ENCODE data around the gene GKN1.
A peak's percentile ranks its signal among the peaks of the same experiment; 100 is the strongest.

Gene GKN1, protein sequence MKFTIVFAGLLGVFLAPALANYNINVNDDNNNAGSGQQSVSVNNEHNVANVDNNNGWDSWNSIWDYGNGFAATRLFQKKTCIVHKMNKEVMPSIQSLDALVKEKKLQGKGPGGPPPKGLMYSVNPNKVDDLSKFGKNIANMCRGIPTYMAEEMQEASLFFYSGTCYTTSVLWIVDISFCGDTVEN

DNA sequence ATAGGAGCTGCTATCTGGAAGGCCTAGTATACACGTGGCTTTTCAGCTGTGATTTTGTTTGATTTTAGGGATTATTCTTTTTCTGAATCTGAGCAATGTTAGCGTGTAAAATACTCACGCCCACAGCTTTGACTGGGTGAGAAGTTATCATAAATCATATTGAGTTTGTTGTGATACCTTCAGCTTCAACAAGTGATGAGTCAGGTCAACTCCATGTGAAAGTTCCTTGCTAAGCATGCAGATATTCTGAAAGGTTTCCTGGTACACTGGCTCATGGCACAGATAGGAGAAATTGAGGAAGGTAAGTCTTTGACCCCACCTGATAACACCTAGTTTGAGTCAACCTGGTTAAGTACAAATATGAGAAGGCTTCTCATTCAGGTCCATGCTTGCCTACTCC, at the start of gene GKN1:
TSS of gene GKN1 (plus strand) at position 386 of the 400 bp plus-strand sequence. CDS start 42 bp downstream, outside the sequence.
- Mint-ChIP-seq H3K4me3 (no peak within 1 kb of the TSS), H3K4me1 (ENCODE audit: low read depth) (no peaks in the 10 kb centered on the region), H3K27ac (no peak within 1 kb of the TSS)

GRCh38 chr2:68925295-68925896, 49.0 kb upstream of the GKN1 start:
- no peaks in the 10 kb centered on the region for H3K9me3 Mint-ChIP-seq

More for the DNA sequence above, at the start of gene GKN1:
- H3K36me3 Mint-ChIP-seq (ENCODE audit: low read depth): no peaks in the 10 kb centered on the region
- H3K9me3 Mint-ChIP-seq: no peaks in the 10 kb centered on the region
- peaks cover 8% of the 10 kb centered on the region for H3K27me3 Mint-ChIP-seq
- intact Hi-C loops (cut with micrococcal nuclease): no loop called here

DNA sequence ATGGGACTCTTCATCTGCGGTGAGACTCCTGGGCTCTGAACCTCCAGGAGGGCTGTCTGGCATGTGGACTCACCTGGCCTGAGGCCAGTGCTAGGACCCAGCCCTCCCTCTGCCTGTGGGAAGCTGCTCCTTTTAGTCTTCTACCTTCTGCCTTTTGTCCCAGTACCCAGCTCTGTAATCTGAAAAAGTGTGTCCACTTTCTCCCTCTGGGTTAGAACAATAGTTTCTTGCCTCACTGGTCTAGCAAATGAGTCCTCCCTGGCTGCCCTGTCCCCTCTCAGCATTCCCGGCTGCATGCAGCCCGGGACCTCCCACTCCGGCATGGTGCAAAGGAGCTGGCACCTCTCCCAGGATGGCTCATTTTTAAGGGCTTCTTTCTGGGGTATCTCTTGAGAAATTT, 47.6 kb upstream of the GKN1 start:
- Mint-ChIP-seq H3K27me3 (peaks cover 8% of the 10 kb centered on the region), H3K27ac (no peak overlapping the region), H3K4me3 (no peak overlapping the region), H3K9me3 (peaks cover 5% of the 10 kb centered on the region), H3K4me1 (ENCODE audit: low read depth) (no peaks in the 10 kb centered on the region), H3K36me3 (ENCODE audit: low read depth) (no peaks in the 10 kb centered on the region)
- intact Hi-C loops (cut with micrococcal nuclease): loop anchor here (5.0 kb wide), 3 partner anchors 174 to 464 kb away; no protein-coding TSS in a partner anchor

More at GRCh38 chr2:68925295-68925896, 49.0 kb upstream of the GKN1 start:
- Mint-ChIP-seq H3K36me3 (ENCODE audit: low read depth) (no peaks in the 10 kb centered on the region), H3K27me3 (peaks cover 8% of the 10 kb centered on the region), H3K4me1 (ENCODE audit: low read depth) (peaks cover 3% of the 10 kb centered on the region), H3K4me3 (no peak overlapping the region), H3K27ac (no peak overlapping the region)
- intact Hi-C loops (cut with micrococcal nuclease): loop anchor here (1.0 to 5.0 kb wide), 4 partner anchors 173 to 463 kb away; no protein-coding TSS in a partner anchor

GRCh38 chr2:68931149-68931711, 43.2 kb upstream of the GKN1 start:
- intact Hi-C loops (cut with micrococcal nuclease): no loop called here
- H3K27ac Mint-ChIP-seq: no peak overlapping the region
- peaks cover 10% of the 10 kb centered on the region for H3K27me3 Mint-ChIP-seq
- H3K9me3 Mint-ChIP-seq: peaks cover 5% of the 10 kb centered on the region
- H3K4me1 Mint-ChIP-seq (ENCODE audit: low read depth): peaks cover 4% of the 10 kb centered on the region
- H3K4me3 Mint-ChIP-seq: no peak overlapping the region
- no peaks in the 10 kb centered on the region for H3K36me3 Mint-ChIP-seq (ENCODE audit: low read depth)

GRCh38 chr2:68931799-68932198, 42.6 kb upstream of the GKN1 start:
- peaks cover 7% of the 10 kb centered on the region for H3K27me3 Mint-ChIP-seq

DNA sequence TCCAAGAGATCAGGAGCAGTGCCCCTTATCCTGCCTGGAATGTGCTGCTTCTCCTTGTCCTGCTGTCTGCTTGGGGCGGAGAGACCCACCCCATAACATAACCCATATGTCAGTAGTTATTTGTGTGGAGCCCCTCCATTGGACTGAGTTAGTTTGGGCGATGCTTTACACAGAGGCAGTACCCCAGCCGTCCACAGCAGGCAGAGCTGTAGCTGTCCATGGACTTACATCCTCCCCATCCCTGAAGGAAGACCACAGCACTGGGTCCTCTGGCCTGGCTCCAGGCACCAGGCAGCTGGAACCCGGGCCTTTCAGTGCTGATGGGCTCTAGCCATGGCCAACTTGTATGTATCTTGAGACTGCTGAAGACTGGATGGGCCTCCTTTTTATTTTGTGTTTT, 42.0 kb upstream of the GKN1 start:
- no peak overlapping the region for H3K4me3 Mint-ChIP-seq
- no peaks in the 10 kb centered on the region for H3K36me3 Mint-ChIP-seq (ENCODE audit: low read depth)
- peaks cover 5% of the 10 kb centered on the region for H3K9me3 Mint-ChIP-seq
- no peak overlapping the region for H3K27ac Mint-ChIP-seq
- peaks cover 5% of the 10 kb centered on the region for H3K27me3 Mint-ChIP-seq
- intact Hi-C loops (cut with micrococcal nuclease): no loop called here
- peaks cover 5% of the 10 kb centered on the region for H3K4me1 Mint-ChIP-seq (ENCODE audit: low read depth)

More at GRCh38 chr2:68931799-68932198, 42.6 kb upstream of the GKN1 start:
- Mint-ChIP-seq H3K36me3 (ENCODE audit: low read depth) (no peaks in the 10 kb centered on the region), H3K4me3 (no peak overlapping the region), H3K9me3 (peaks cover 5% of the 10 kb centered on the region), H3K4me1 (ENCODE audit: low read depth) (peaks cover 5% of the 10 kb centered on the region), H3K27ac (no peak overlapping the region)
- intact Hi-C loops (cut with micrococcal nuclease): no loop called here

- Mint-ChIP-seq H3K36me3 (ENCODE audit: low read depth) (no peaks in the 10 kb centered on the region), H3K27me3 (peaks cover 4% of the 10 kb centered on the region), H3K4me1 (ENCODE audit: low read depth) (peaks cover 5% of the 10 kb centered on the region), H3K9me3 (peaks cover 5% of the 10 kb centered on the region), H3K4me3 (no peak overlapping the region), H3K27ac (no peak overlapping the region)
- intact Hi-C loops (cut with micrococcal nuclease): no loop called here
Measured at GRCh38 chr2:68934021-68934420, 40.4 kb upstream of the GKN1 start.

GRCh38 chr2:68935471-68935870, 39.0 kb upstream of the GKN1 start:
- no peak overlapping the region for H3K27ac Mint-ChIP-seq

GRCh38 chr2:68936427-68936826, 38.0 kb upstream of the GKN1 start:
- H3K36me3 Mint-ChIP-seq (ENCODE audit: low read depth): no peaks in the 10 kb centered on the region
- no peak overlapping the region for H3K27ac Mint-ChIP-seq
- no peak overlapping the region for H3K4me3 Mint-ChIP-seq
- H3K27me3 Mint-ChIP-seq: peaks cover 7% of the 10 kb centered on the region
- intact Hi-C loops (cut with micrococcal nuclease): no loop called here
- no peaks in the 10 kb centered on the region for H3K9me3 Mint-ChIP-seq
- H3K4me1 Mint-ChIP-seq (ENCODE audit: low read depth): peaks cover 5% of the 10 kb centered on the region

More at GRCh38 chr2:68935471-68935870, 39.0 kb upstream of the GKN1 start:
- Mint-ChIP-seq H3K4me3 (no peak overlapping the region), H3K36me3 (ENCODE audit: low read depth) (no peaks in the 10 kb centered on the region), H3K27me3 (peaks cover 5% of the 10 kb centered on the region), H3K9me3 (peaks cover 5% of the 10 kb centered on the region), H3K4me1 (ENCODE audit: low read depth) (peaks cover 5% of the 10 kb centered on the region)
- intact Hi-C loops (cut with micrococcal nuclease): no loop called here

- Mint-ChIP-seq H3K9me3 (no peaks in the 10 kb centered on the region), H3K4me1 (ENCODE audit: low read depth) (peaks cover 5% of the 10 kb centered on the region), H3K36me3 (ENCODE audit: low read depth) (no peaks in the 10 kb centered on the region), H3K4me3 (no peak overlapping the region), H3K27me3 (peaks cover 7% of the 10 kb centered on the region), H3K27ac (peak overlapping the region; percentile 5)
- intact Hi-C loops (cut with micrococcal nuclease): no loop called here
Measured at GRCh38 chr2:68936889-68937288, 37.5 kb upstream of the GKN1 start.

GRCh38 chr2:68937346-68938055, 36.9 kb upstream of the GKN1 start:
- H3K36me3 Mint-ChIP-seq (ENCODE audit: low read depth): no peaks in the 10 kb centered on the region
- peak overlapping the region; percentile 5 for H3K27ac Mint-ChIP-seq
- H3K9me3 Mint-ChIP-seq: no peaks in the 10 kb centered on the region
- H3K4me3 Mint-ChIP-seq: no peak overlapping the region
- peaks cover 5% of the 10 kb centered on the region for H3K4me1 Mint-ChIP-seq (ENCODE audit: low read depth)
- peaks cover 7% of the 10 kb centered on the region for H3K27me3 Mint-ChIP-seq
- intact Hi-C loops (cut with micrococcal nuclease): no loop called here

DNA sequence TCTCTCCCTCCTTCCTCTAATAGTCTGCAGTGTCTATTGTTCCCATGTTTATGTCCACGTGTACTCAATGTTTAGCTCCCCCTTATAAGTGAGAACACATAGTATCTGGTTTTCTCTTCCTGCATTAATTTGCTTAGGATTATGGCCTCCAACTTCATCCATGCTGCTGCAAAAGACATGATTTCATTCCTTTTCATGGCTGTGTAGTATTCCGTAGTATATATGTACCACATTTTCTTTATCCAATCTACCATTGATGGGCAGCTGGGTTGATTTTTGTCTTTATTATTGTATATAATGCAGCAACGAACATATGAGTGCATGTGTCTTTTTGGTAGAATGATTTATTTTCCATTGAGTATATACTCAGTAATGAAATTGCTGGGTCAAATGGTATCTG, 35.5 kb upstream of the GKN1 start:
- no peak overlapping the region for H3K27ac Mint-ChIP-seq
- H3K4me3 Mint-ChIP-seq: no peak overlapping the region
- intact Hi-C loops (cut with micrococcal nuclease): no loop called here
- H3K27me3 Mint-ChIP-seq: peaks cover 7% of the 10 kb centered on the region
- no peaks in the 10 kb centered on the region for H3K9me3 Mint-ChIP-seq
- H3K36me3 Mint-ChIP-seq (ENCODE audit: low read depth): no peaks in the 10 kb centered on the region
- peaks cover 5% of the 10 kb centered on the region for H3K4me1 Mint-ChIP-seq (ENCODE audit: low read depth)

DNA sequence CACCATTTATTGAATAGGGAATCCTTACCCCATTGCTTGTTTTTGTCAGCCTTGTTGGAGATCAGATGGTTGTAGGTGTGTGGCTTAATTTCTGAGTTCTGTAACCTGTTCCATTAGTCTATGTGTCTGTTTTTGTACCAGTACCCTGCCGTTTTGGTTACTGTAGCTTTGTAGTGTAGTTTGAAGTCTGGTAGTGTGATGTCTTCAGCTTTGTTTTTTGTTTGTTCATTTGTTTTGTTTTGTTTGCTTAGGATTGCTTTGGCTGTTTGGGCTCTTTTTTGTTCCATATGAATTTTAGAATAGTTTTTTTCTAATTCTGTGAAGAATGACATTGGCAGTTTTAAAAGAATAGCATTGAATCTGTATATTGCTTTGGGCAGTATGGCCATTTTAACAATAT, 34.5 kb upstream of the GKN1 start:
- H3K27ac Mint-ChIP-seq: no peak overlapping the region
- no peak overlapping the region for H3K4me3 Mint-ChIP-seq
- peaks cover 5% of the 10 kb centered on the region for H3K4me1 Mint-ChIP-seq (ENCODE audit: low read depth)
- H3K27me3 Mint-ChIP-seq: peaks cover 7% of the 10 kb centered on the region
- intact Hi-C loops (cut with micrococcal nuclease): no loop called here
- H3K36me3 Mint-ChIP-seq (ENCODE audit: low read depth): no peaks in the 10 kb centered on the region
- no peaks in the 10 kb centered on the region for H3K9me3 Mint-ChIP-seq

GRCh38 chr2:68940369-68940768, 34.1 kb upstream of the GKN1 start:
- H3K27ac Mint-ChIP-seq: no peak overlapping the region
- H3K4me3 Mint-ChIP-seq: no peak overlapping the region
- no peaks in the 10 kb centered on the region for H3K9me3 Mint-ChIP-seq
- intact Hi-C loops (cut with micrococcal nuclease): no loop called here
- H3K4me1 Mint-ChIP-seq (ENCODE audit: low read depth): peaks cover 5% of the 10 kb centered on the region
- H3K27me3 Mint-ChIP-seq: peaks cover 7% of the 10 kb centered on the region
- no peaks in the 10 kb centered on the region for H3K36me3 Mint-ChIP-seq (ENCODE audit: low read depth)

Measured in dendritic cell treated with granulocyte-macrophage colony-stimulating factor and Interleukin-4, amounts not matched to agents 40 ng/mL and 50 ng/mL, for 4 days (primary cell).